ENCODE data around the gene GBP1. TPM values are rescaled to one million over a fixed set of nuclear protein-coding genes. Genes with fewer than 3 reads are reported as not detected.

Gene GBP1, protein sequence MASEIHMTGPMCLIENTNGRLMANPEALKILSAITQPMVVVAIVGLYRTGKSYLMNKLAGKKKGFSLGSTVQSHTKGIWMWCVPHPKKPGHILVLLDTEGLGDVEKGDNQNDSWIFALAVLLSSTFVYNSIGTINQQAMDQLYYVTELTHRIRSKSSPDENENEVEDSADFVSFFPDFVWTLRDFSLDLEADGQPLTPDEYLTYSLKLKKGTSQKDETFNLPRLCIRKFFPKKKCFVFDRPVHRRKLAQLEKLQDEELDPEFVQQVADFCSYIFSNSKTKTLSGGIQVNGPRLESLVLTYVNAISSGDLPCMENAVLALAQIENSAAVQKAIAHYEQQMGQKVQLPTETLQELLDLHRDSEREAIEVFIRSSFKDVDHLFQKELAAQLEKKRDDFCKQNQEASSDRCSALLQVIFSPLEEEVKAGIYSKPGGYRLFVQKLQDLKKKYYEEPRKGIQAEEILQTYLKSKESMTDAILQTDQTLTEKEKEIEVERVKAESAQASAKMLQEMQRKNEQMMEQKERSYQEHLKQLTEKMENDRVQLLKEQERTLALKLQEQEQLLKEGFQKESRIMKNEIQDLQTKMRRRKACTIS
- total RNA-seq: 100 to 1,000 TPM in 1 of 6 donors, 10 to 100 TPM in 5; 19.4 to 104 (median 53.1) TPM

DNA sequence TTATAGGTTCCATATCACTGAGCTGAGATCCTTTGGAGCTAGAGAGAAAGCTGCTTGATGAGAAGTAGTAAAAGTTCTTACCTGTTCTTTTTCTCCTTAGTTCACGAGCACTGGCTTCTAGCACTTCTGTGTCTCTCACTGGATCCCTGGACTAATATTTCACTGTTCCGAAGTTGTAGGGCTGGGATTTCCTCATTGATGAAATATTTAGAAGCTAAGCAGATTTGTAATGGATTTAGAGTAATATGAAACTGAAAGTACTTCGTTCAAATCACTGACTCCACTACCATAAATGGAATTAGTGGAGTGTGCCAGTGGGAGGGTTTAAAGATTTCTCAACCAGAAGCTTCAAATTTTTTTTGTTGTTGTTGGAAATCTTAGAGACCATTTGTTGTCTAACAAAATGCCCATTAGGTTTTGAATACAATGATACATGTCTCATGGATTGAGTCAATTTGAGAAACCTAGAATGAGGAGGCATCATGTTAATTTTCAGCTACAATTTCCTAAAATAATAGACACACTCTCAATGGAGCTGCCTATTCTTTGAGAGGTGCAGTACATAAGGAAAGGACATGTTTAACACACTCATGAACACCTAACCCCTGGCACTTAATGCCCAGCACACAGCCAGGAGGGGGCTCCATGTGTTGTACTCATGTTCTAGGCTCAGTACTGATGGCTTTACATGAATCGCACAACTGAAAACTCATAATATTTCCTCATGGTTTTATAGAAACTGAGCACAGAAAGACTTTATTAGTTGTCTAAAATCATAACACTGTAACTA is at the start of gene GBP1:
TSS of gene GBP1 (minus strand) at position 130 of the 790 bp plus-strand sequence. CDS start 1,974 bp downstream, outside the sequence.
- H3K27ac ChIP-seq: peak within 1 kb of the TSS; percentile 76 to 87 (median 86)
- no peaks in the 10 kb centered on the region for H3K9me3 ChIP-seq
- TF ChIP-seq POLR2AphosphoS5 (IDR thresholded peaks at IDR 0.05): no peak
- peak in 2 of 4 donors; percentile 22 to 61 for TF ChIP-seq POLR2A (IDR thresholded peaks at IDR 0.05)
- WGBS, 2 donors: 21 to 24% methylated on average over 4 of the region's 4 CpGs
- peak within 1 kb of the TSS; percentile 18 to 56 (median 44) for H3K4me3 ChIP-seq
- H3K36me3 ChIP-seq: no peaks in the 10 kb centered on the region
- no peak for DNase-seq
- peak; percentile 83 to 95 for ATAC-seq (ENCODE audit: low FRiP score in 2 of 2)
- H3K4me1 ChIP-seq: peaks cover 22 to 39% (median 26%) of the 10 kb centered on the region in 4 donors
- no peaks in the 10 kb centered on the region for H3K27me3 ChIP-seq

DNA sequence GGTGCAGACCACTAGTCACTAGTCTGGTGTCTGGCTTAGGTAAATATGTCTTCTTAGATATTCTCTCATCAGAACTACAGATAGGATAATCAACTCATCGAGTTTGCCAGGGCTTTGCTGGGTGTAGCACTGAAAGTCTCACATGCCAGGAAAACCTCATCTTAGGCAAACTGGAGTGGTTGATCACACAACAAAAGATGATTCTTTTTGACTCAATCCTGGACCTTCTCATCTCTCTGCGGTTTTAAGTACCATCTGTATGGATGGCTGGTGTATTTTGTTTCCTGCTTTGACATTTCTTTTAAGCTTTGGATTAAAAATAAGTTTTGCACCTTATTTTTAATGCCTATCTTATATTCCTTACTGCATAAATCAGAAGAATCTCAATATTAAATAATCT is 49.7 kb upstream of the GBP1 start:
- Histone ChIP-seq H3K4me3 (no peak overlapping the region), H3K27me3 (no peaks in the 10 kb centered on the region), H3K4me1 (no peaks in the 10 kb centered on the region), H3K27ac (no peak overlapping the region), H3K9me3 (no peaks in the 10 kb centered on the region), H3K36me3 (peaks cover 34 to 100% (median 62%) of the 10 kb centered on the region in 4 donors)
- no peak for ATAC-seq (ENCODE audit: low FRiP score in 2 of 2)
- TF ChIP-seq EP300 (IDR thresholded peaks at IDR 0.05): no peak
- TF ChIP-seq, protein P1, sequence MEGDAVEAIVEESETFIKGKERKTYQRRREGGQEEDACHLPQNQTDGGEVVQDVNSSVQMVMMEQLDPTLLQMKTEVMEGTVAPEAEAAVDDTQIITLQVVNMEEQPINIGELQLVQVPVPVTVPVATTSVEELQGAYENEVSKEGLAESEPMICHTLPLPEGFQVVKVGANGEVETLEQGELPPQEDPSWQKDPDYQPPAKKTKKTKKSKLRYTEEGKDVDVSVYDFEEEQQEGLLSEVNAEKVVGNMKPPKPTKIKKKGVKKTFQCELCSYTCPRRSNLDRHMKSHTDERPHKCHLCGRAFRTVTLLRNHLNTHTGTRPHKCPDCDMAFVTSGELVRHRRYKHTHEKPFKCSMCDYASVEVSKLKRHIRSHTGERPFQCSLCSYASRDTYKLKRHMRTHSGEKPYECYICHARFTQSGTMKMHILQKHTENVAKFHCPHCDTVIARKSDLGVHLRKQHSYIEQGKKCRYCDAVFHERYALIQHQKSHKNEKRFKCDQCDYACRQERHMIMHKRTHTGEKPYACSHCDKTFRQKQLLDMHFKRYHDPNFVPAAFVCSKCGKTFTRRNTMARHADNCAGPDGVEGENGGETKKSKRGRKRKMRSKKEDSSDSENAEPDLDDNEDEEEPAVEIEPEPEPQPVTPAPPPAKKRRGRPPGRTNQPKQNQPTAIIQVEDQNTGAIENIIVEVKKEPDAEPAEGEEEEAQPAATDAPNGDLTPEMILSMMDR (IDR thresholded peaks at IDR 0.05): no peak
- TF ChIP-seq POLR2A (IDR thresholded peaks at IDR 0.05): no peak
- TF ChIP-seq POLR2AphosphoS5 (IDR thresholded peaks at IDR 0.05): no peak
- no peak for DNase-seq
- 79 to 86% methylated on average over 2 of the region's 2 CpGs for WGBS, 2 donors

DNA sequence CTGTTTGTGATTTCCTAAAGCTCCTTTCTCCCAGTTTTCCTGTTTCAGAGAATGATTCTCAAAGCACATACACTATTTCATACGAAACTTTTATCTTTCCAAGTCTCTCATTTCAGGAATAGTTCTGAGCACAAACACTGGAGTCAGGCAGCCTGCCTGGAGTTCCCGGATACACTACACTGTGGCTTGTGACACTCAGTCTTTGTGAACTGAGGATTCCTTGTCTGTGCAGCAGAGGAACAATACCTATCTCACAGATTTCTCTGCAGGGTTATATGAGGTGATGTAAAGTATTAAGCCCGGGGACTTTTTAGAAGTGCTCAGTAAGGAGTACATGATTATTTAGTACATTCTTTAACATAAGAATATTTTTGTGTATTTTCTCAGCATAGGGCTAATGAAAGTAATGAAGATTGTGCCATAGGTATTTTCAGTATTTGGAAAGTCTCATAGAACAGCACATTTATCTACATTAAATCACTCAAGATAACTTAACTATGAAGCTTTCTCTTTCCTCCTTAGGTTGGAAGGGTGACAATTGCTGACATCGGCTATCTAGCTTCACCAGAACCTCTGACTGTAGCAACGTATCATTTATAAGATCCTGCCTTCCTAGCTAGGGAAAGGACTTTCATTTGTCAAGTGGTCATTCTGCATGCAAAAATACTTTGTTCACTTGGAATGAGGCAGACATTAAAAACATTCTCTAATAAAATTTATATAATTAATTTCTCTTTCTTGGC is 48.0 kb upstream of the GBP1 start:
- ATAC-seq (ENCODE audit: low FRiP score in 2 of 2) (no peak), DNase-seq (no peak)
- no peak for TF ChIP-seq POLR2AphosphoS5 (IDR thresholded peaks at IDR 0.05)
- TF ChIP-seq POLR2A (IDR thresholded peaks at IDR 0.05): no peak
- TF ChIP-seq EP300 (IDR thresholded peaks at IDR 0.05): no peak
- TF ChIP-seq, protein P1 (IDR thresholded peaks at IDR 0.05): no peak
- Histone ChIP-seq H3K36me3 (peaks cover 45 to 100% (median 71%) of the 10 kb centered on the region in 4 donors), H3K9me3 (no peaks in the 10 kb centered on the region), H3K27ac (no peak overlapping the region), H3K4me3 (no peak overlapping the region), H3K4me1 (no peaks in the 10 kb centered on the region), H3K27me3 (no peaks in the 10 kb centered on the region)
- WGBS, 2 donors: 67 to 77% methylated on average over 5 of the region's 5 CpGs

DNA sequence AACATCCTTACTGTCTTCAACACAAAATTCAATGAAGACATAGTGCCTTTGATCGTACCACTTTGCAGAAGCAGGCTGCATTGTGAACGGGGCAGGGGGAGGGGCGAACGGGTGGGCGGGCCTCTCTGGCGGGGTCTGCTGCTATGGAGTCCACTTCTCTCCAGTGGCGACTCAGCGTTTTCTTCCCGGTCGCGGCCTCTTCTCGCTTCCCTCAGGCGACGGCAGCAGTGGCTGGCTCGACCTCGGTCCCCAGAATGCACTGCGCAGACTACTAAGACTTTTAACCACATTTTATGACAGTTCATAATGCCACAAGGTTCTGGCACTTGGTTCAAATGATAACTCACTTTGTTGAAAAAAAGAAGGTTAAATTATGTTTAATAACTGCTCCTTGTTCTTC is 39.7 kb upstream of the GBP1 start:
- Histone ChIP-seq H3K4me1 (no peaks in the 10 kb centered on the region), H3K27me3 (no peaks in the 10 kb centered on the region), H3K4me3 (no peak overlapping the region), H3K27ac (no peak overlapping the region), H3K36me3 (peaks cover 33 to 57% (median 44%) of the 10 kb centered on the region in 4 donors), H3K9me3 (no peaks in the 10 kb centered on the region)
- DNase-seq (peak in 1 of 2 donors; percentile 64), ATAC-seq (ENCODE audit: low FRiP score in 2 of 2) (no peak)
- WGBS, 2 donors: 95 to 97% methylated on average over 17 of the region's 17 CpGs
- TF ChIP-seq POLR2A (IDR thresholded peaks at IDR 0.05): no peak
- TF ChIP-seq, protein P1 (IDR thresholded peaks at IDR 0.05): no peak
- TF ChIP-seq POLR2AphosphoS5 (IDR thresholded peaks at IDR 0.05): no peak
- no peak for TF ChIP-seq EP300 (IDR thresholded peaks at IDR 0.05)

Measured in upper lobe of left lung (tissue), 6 donors.